K562 (cell line): ENCODE measurements around the gene RHEB. TPM values are rescaled to one million over a fixed set of nuclear protein-coding genes. Genes with fewer than 3 reads are reported as not detected.
A peak's percentile ranks its signal among the peaks of the same experiment; 100 is the strongest.

Experiments
- ARID4B ChIP-seq: sonication (generic); formaldehyde crosslinking; IDR thresholded peaks from 2 replicates; pipeline ENCODE4 v1.8.0; 2022; ENCODE audit warnings: mild to moderate bottlenecking, missing genetic modification reagents
- ATF3 ChIP-seq, 2 experiments: fragments of 450-650 bp in 1 of 2; sonication (generic) in 1 of 2; formaldehyde crosslinking in 1 of 2; IDR thresholded peaks in 1 of 2; conservative IDR thresholded peaks in 1 of 2; 2 replicates each; pipeline versions ENCODE4 v1.6.1 to v1.8.1; 2016 to 2023; ENCODE audit warnings: mild to moderate bottlenecking in 2 of 2, moderate library complexity in 2 of 2, inconsistent platforms in 1 of 2, missing genetic modification reagents in 1 of 2
- FOXK1 ChIP-seq: sonication (generic); formaldehyde crosslinking; IDR thresholded peaks from 2 replicates; pipeline ENCODE4 v1.8.0; 2022; ENCODE audit warnings: missing genetic modification reagents, mild to moderate bottlenecking, borderline replicate concordance
- JUNB ChIP-seq: fragments of 450-650 bp; formaldehyde crosslinking; conservative IDR thresholded peaks from 2 replicates; pipeline ENCODE4 v1.4.0; 2020; ENCODE audit warnings: mild to moderate bottlenecking
- MAFK ChIP-seq: IDR thresholded peaks from 2 replicates; pipeline ENCODE4 v1.6.1; 2011; ENCODE audit warnings: low read length, improper control_type of control experiment
- MTA1 ChIP-seq: fragments of 450-650 bp; IDR thresholded peaks from 2 replicates; pipeline ENCODE4 v1.6.1; 2017; ENCODE audit warnings: borderline replicate concordance
- MTA3 ChIP-seq: fragments of 450-650 bp; formaldehyde crosslinking; IDR thresholded peaks from 2 replicates; pipeline ENCODE4 v1.6.1; 2017; ENCODE audit warnings: mild to moderate bottlenecking, borderline replicate concordance
- NCOA1 ChIP-seq: fragments of 450-650 bp; IDR thresholded peaks from 2 replicates; pipeline ENCODE4 v1.6.1; 2016; ENCODE audit warnings: low read depth
- PTTG1 ChIP-seq: fragments of 450-650 bp; IDR thresholded peaks from 2 replicates; pipeline ENCODE4 v1.6.1; 2016; ENCODE audit warnings: low read depth, mild to moderate bottlenecking, missing genetic modification characterization, missing compliant biosample characterization
- RFX1 ChIP-seq: fragments of 450-650 bp; IDR thresholded peaks from 2 replicates; pipeline ENCODE4 v1.6.1; 2016; ENCODE audit warnings: mild to moderate bottlenecking, moderate library complexity
- SMARCB1 ChIP-seq: IDR thresholded peaks from 2 replicates; pipeline ENCODE4 v1.6.1; 2011; ENCODE audit warnings: improper control_type of control experiment, low read depth; ENCODE audit not compliant: insufficient read length
- ZBTB12 ChIP-seq: fragments of 250-450 bp; sonication (Bioruptor Pico); IDR thresholded peaks from 2 replicates; pipeline ENCODE4 v1.4.0; 2020
- ZNF239 ChIP-seq: fragments of 250-450 bp; sonication (Bioruptor Pico); IDR thresholded peaks from 2 replicates; pipeline ENCODE4 v1.4.0; 2020; ENCODE audit warnings: mild to moderate bottlenecking
- ZNF253 ChIP-seq: fragments of 250-450 bp; sonication (Bioruptor Pico); conservative IDR thresholded peaks from 2 replicates; pipeline ENCODE4 v1.6.1; 2021; ENCODE audit warnings: mild to moderate bottlenecking
- ZNF277 ChIP-seq: fragments of 250-450 bp; sonication (Bioruptor Pico); IDR thresholded peaks from 2 replicates; pipeline ENCODE4 v1.8.0; 2022; ENCODE audit warnings: inconsistent platforms, mild to moderate bottlenecking, moderate library complexity, borderline replicate concordance
- ZNF644 ChIP-seq: fragments of 200-800 bp; sonication (Bioruptor generic); IDR thresholded peaks from 2 replicates; pipeline ENCODE4 v1.6.1; 2016; ENCODE audit warnings: low read depth, missing genetic modification characterization, missing compliant biosample characterization
- ZNF696 ChIP-seq: fragments of 250-450 bp; sonication (Bioruptor Pico); conservative IDR thresholded peaks from 2 replicates; pipeline ENCODE4 v1.4.0; 2020; ENCODE audit warnings: mild to moderate bottlenecking, moderate library complexity
- ZZZ3 ChIP-seq: fragments of 450-650 bp; IDR thresholded peaks from 2 replicates; pipeline ENCODE4 v1.6.1; 2016; ENCODE audit warnings: antibody characterized with exemption, mild to moderate bottlenecking, moderate library complexity
- polyA plus RNA-seq, 8 experiments: library from polyadenylated mRNA; depleted of rRNA in 4 of 8; stranded (reverse) in 5 of 8; unstranded in 3 of 8; fragments of >200 nt; fragmentation: Nextera tagmentation in 2 of 8; fragmentation: Illumina TruSeq in 1 of 8; extraction: Ambion mirVana in 2 of 8; extraction: Trizol in 1 of 8; gene quantifications; 2 replicates each; pipeline versions ENCODE4 v1.2.1 to v1.2.3, GENCODE V29; 2011 to 2014; ENCODE audit warnings: inconsistent platforms in 1 of 8, missing spikeins in 1 of 8
- total RNA-seq, 7 experiments: library from RNA; depleted of rRNA in 6 of 7; stranded (reverse); fragments of >200 nt in 6 of 7; fragmentation: Illumina TruSeq in 2 of 7; extraction: Trizol in 2 of 7; gene quantifications; 2 replicates each; pipeline versions ENCODE4 v1.2.1 to v1.2.3, GENCODE V29; 2011 to 2021; ENCODE audit warnings: low replicate concordance in 1 of 7

RHEB gene
- total and polyA plus RNA-seq, 9 of the 15 experiments (the other 6 are each of a cell fraction or from before 2014, with no cell fraction given) = 28.5 to 249 (median 182) TPM

GRCh38 chr7:151518105-151518946 lies 1.4 kb downstream of the RHEB start (continued):
- TF ChIP-seq MTA3 (peak; percentile 48; the same call in 1 of the 2 replicates), MTA1 (no peak), ZNF644 (no peak), ATF3 (IDR thresholded peaks at IDR 0.05) (peak; percentile 41), ATF3 (CRISPR knock-in tag; conservative IDR thresholded peaks at IDR 0.05) (no peak), ZNF253 (CRISPR knock-in tag) (no peak), PTTG1 (no peak), NCOA1 (no peak), ZNF239 (CRISPR knock-in tag) (no peak), ARID4B (CRISPR knock-in tag) (no peak; the same call in 1 of the 2 replicates), ZNF277 (CRISPR knock-in tag) (no peak), RFX1 (no peak), FOXK1 (CRISPR knock-in tag) (0 out of 2 replicates have a peak, but pooled peaks have one; percentile 31), ZBTB12 (CRISPR knock-in tag) (no peak), MAFK (no peak), ZNF696 (CRISPR knock-in tag) (no peak), ZZZ3 (no peak), SMARCB1 (no peak), JUNB (CRISPR knock-in tag) (no peak)
